Progenitor cell of endocrine pancreas (in vitro differentiated cells): Measurements from ENCODE around the gene KRTAP10-4. TPM values are rescaled to one million over a fixed set of nuclear protein-coding genes. Genes with fewer than 3 reads are reported as not detected.

Experiments
- DNase-seq: peaks from one replicate; pipeline ENCODE4 v3.0.0; 2021; ENCODE audit warnings: low spot score; ENCODE audit not compliant: unreplicated experiment
- H3K27ac Mint-ChIP-seq: 2 replicates; pipeline ENCODE4 v1.8.0; 2021; ENCODE audit warnings: mild to moderate bottlenecking, moderate library complexity, mixed read lengths
- H3K27me3 Mint-ChIP-seq: 2 replicates; pipeline ENCODE4 v1.8.0; 2021; ENCODE audit warnings: mixed read lengths
- H3K36me3 Mint-ChIP-seq: 2 replicates; pipeline ENCODE4 v1.8.0; 2022; ENCODE audit warnings: mixed read lengths; ENCODE audit not compliant: insufficient read depth
- H3K4me1 Mint-ChIP-seq: 2 replicates; pipeline ENCODE4 v1.8.0; 2021; ENCODE audit warnings: low read depth, mixed read lengths
- H3K4me3 Mint-ChIP-seq: 2 replicates; pipeline ENCODE4 v1.8.0; 2021; ENCODE audit warnings: low read depth, mild to moderate bottlenecking, moderate library complexity, mixed read lengths
- H3K9me3 Mint-ChIP-seq: 2 replicates; pipeline ENCODE4 v1.8.0; 2021; ENCODE audit warnings: low read depth, mixed read lengths
- total RNA-seq: library from RNA; stranded (reverse); gene quantifications from 2 replicates; pipeline ENCODE4 v1.2.1, GENCODE V29; 2021
- TF ChIP-seq, protein P1 (sequence below): fragments of 200-600 bp; sonication (generic); IDR thresholded peaks from one replicate; pipeline ENCODE4 v1.5.0; 2021; ENCODE audit warnings: antibody characterized with exemption, mild to moderate bottlenecking; ENCODE audit not compliant: unreplicated experiment

Gene KRTAP10-4
- total RNA-seq, 1 donor from 2014 or later: not detected

DNA sequence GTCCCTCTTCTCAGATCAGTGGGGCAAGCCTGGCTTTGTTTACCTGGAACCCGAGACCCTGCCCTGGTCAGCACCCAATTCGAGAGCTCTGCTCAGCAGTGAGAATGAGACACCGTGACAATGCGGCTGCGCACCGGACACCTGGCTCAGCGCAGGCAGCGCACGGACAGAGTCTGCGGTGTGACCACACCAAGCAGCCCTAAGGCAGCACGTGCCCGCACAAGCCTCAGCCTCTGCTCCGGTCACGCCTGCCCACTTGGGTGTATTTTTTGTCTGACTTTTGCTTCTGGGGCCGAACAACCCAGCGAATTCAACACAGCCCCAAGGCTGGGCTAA is 43.0 kb downstream of the KRTAP10-4 start:
- TF ChIP-seq, protein P1, sequence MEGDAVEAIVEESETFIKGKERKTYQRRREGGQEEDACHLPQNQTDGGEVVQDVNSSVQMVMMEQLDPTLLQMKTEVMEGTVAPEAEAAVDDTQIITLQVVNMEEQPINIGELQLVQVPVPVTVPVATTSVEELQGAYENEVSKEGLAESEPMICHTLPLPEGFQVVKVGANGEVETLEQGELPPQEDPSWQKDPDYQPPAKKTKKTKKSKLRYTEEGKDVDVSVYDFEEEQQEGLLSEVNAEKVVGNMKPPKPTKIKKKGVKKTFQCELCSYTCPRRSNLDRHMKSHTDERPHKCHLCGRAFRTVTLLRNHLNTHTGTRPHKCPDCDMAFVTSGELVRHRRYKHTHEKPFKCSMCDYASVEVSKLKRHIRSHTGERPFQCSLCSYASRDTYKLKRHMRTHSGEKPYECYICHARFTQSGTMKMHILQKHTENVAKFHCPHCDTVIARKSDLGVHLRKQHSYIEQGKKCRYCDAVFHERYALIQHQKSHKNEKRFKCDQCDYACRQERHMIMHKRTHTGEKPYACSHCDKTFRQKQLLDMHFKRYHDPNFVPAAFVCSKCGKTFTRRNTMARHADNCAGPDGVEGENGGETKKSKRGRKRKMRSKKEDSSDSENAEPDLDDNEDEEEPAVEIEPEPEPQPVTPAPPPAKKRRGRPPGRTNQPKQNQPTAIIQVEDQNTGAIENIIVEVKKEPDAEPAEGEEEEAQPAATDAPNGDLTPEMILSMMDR: no peak
- H3K27me3 Mint-ChIP-seq: peaks cover 6% of the 10 kb centered on the region
- no peaks in the 10 kb centered on the region for H3K4me1 Mint-ChIP-seq
- no peak for DNase-seq
- no peak overlapping the region for H3K27ac Mint-ChIP-seq
- H3K9me3 Mint-ChIP-seq: peaks cover 13% of the 10 kb centered on the region
- peaks cover 5% of the 10 kb centered on the region for H3K36me3 Mint-ChIP-seq
- no peak overlapping the region for H3K4me3 Mint-ChIP-seq

DNA sequence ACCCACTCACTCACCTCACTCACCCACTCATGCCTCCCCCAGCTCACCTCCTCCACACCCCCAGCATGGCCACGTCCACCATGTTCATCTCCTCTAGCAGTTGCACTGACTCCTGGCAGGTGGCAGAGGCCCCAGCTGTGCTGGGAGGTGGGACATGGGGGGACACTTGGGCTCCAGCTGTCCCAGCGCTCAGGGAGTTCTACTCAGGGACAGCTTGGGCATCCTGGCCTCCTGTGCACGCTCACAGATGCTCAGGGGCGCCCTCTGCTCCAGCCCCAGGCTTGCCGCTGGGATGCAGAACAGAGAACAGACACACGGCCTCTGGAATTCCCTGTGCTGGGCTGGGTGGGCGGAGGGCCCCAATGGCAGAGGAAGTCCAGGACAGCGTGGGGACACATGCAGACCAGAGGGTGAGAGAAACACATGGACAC is 43.6 kb downstream of the KRTAP10-4 start:
- DNase-seq: no peak
- Mint-ChIP-seq H3K27me3 (peaks cover 6% of the 10 kb centered on the region), H3K4me3 (no peak overlapping the region), H3K27ac (no peak overlapping the region), H3K9me3 (peaks cover 16% of the 10 kb centered on the region), H3K36me3 (peaks cover 5% of the 10 kb centered on the region), H3K4me1 (no peaks in the 10 kb centered on the region)
- TF ChIP-seq, protein P1: no peak

DNA sequence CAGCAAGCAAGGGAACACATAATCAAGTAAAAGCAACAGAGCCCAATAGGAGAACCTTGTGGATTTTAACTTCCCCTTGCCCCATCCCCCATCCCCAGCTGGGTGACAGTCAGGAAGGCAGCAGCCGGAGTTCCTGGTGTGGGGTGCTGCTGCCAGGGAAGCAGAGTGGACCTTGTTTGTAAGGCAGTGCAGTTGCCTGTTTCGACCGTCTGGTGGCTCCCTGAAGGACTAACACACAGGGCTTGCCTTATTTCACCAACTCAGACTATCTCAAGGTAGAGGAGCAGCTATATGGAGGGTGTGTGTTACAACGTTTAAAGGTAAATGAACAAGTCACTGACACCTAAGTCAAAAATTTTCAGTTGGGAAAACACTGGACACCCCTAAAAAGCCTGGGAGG is 45.0 kb downstream of the KRTAP10-4 start:
- TF ChIP-seq, protein P1: peak; percentile 33
- H3K4me3 Mint-ChIP-seq: no peak overlapping the region
- H3K36me3 Mint-ChIP-seq: peaks cover 5% of the 10 kb centered on the region
- H3K4me1 Mint-ChIP-seq: no peaks in the 10 kb centered on the region
- DNase-seq: no peak
- H3K27ac Mint-ChIP-seq: no peak overlapping the region
- H3K9me3 Mint-ChIP-seq: peaks cover 28% of the 10 kb centered on the region
- peaks cover 3% of the 10 kb centered on the region for H3K27me3 Mint-ChIP-seq

DNA sequence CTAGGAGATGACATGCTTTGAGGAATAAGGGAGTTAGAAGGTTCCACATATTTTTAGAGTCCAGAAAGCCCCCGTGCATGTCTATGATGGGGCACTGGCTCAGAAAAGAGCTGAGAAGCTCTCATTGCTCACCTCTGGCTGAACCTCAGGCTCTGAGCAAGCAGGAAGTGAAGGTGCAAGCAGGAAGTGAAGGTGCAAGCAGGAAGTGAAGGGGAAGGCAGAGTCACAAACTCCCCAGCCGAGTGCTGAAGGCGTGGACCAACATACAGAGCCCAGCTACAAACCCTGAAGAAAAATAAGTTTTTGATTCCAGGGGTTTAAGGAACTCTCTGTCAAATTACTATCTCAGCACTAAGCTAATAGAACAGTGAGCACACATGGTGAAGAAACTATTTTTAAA is 45.4 kb downstream of the KRTAP10-4 start:
- no peak for DNase-seq
- Mint-ChIP-seq H3K4me1 (no peaks in the 10 kb centered on the region), H3K9me3 (peaks cover 32% of the 10 kb centered on the region), H3K27me3 (peaks cover 3% of the 10 kb centered on the region), H3K4me3 (no peak overlapping the region), H3K36me3 (peaks cover 5% of the 10 kb centered on the region), H3K27ac (no peak overlapping the region)
- TF ChIP-seq, protein P1: no peak

DNA sequence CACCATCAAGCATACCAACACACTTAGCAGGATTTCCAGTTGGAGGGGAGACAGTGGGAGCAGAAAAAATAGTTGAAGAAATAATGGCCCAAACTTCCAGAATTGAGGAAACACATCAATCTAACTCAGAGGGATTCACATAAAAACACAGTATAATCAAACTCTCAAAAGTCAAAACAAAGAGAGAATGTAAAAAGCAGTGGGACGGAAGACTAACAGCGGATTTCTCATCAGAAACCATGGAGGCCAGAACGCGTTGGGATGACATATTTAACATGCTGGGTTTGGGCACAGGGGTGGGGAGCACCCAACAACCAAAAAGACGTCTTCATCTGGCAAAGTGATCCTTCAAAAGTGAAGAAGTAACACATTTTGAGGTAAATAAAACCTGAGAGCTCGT is 46.4 kb downstream of the KRTAP10-4 start:
- DNase-seq: no peak
- TF ChIP-seq, protein P1: no peak
- Mint-ChIP-seq H3K27ac (no peak overlapping the region), H3K4me1 (no peaks in the 10 kb centered on the region), H3K9me3 (peaks cover 42% of the 10 kb centered on the region), H3K4me3 (no peak overlapping the region), H3K27me3 (no peaks in the 10 kb centered on the region), H3K36me3 (peaks cover 5% of the 10 kb centered on the region)
